HepG2 (cell line): ENCODE data around the gene GRK3. TPM values are rescaled to one million over a fixed set of nuclear protein-coding genes. Genes with fewer than 3 reads are reported as not detected.

ENCODE experiments used
- HMGXB4 ChIP-seq, 2 experiments: sonication (generic) in 1 of 2; formaldehyde crosslinking in 1 of 2; IDR thresholded peaks; 2 replicates each; pipeline versions ENCODE4 v1.4.0 to v1.6.1; 2018 to 2020; ENCODE audit warnings: missing genetic modification reagents in 2 of 2, borderline replicate concordance in 1 of 2, low read depth in 1 of 2, mild to moderate bottlenecking in 1 of 2, missing biosample characterization in 1 of 2
- PHF21A ChIP-seq: sonication (generic); formaldehyde crosslinking; IDR thresholded peaks from 2 replicates; pipeline ENCODE4 v1.5.0; 2020; ENCODE audit warnings: mild to moderate bottlenecking, missing genetic modification reagents
- SPEN ChIP-seq: sonication (generic); formaldehyde crosslinking; IDR thresholded peaks from 2 replicates; pipeline ENCODE4 v1.5.1; 2020; ENCODE audit warnings: low read depth, mild to moderate bottlenecking, missing genetic modification reagents
- ZBTB40 ChIP-seq, 2 experiments: fragments of 450-650 bp in 1 of 2; sonication (generic) in 1 of 2; formaldehyde crosslinking in 1 of 2; IDR thresholded peaks; 2 replicates each; pipeline versions ENCODE4 v1.6.1 to v1.8.0; 2016 to 2022; ENCODE audit warnings: antibody characterized with exemption in 1 of 2, mild to moderate bottlenecking in 1 of 2, missing genetic modification reagents in 1 of 2
- ZNF329 ChIP-seq: sonication (generic); formaldehyde crosslinking; IDR thresholded peaks from 2 replicates; pipeline ENCODE4 v1.9.0; 2021; ENCODE audit warnings: low read depth, mild to moderate bottlenecking, missing genetic modification reagents
- ZNF646 ChIP-seq: sonication (generic); formaldehyde crosslinking; IDR thresholded peaks from 2 replicates; pipeline ENCODE4 v1.9.0; 2021; ENCODE audit warnings: mild to moderate bottlenecking, missing genetic modification reagents
- ZNF790 ChIP-seq: sonication (generic); formaldehyde crosslinking; IDR thresholded peaks from 2 replicates; pipeline ENCODE4 v1.8.0; 2022; ENCODE audit warnings: missing genetic modification reagents, mild to moderate bottlenecking, borderline replicate concordance
- polyA plus RNA-seq, 8 experiments: library from polyadenylated mRNA; depleted of rRNA in 3 of 8; stranded (reverse) in 7 of 8; unstranded in 1 of 8; fragments of >200 nt; fragmentation: Illumina TruSeq in 4 of 8; extraction: Trizol in 4 of 8; gene quantifications; 2 replicates each; pipeline versions ENCODE4 v1.2.1 to v1.2.3, GENCODE V29; 2011 to 2016; ENCODE audit warnings: low read depth in 4 of 8, missing spikeins in 1 of 8, mixed read lengths in 1 of 8; ENCODE audit not compliant: insufficient read depth in 1 of 8
- total RNA-seq, 5 experiments: library from RNA; depleted of rRNA; stranded (reverse); fragments of >200 nt; fragmentation: Illumina TruSeq; extraction: Trizol; gene quantifications; 2 replicates each; pipeline ENCODE4 v1.2.3, GENCODE V29; 2016; ENCODE audit warnings: low read depth in 1 of 5

Gene GRK3
- total and polyA plus RNA-seq, 2 of the 13 experiments (the other 11 are each of a cell fraction or from before 2014, with no cell fraction given) = 8.5 to 16.7 TPM

- TF ChIP-seq ZNF646 (no peak), HMGXB4 (CRISPR knock-in tag; IDR thresholded peaks at IDR 0.05; ENCODE audit: borderline replicate concordance in 1 of 2, low read depth in 1 of 2) (no peak), ZNF329 (no peak), PHF21A (CRISPR knock-in tag) (no peak), ZNF790 (no peak), SPEN (CRISPR knock-in tag) (no peak), ZBTB40 (IDR thresholded peaks at IDR 0.05) (no peak), ZBTB40 (CRISPR knock-in tag; IDR thresholded peaks at IDR 0.05) (no peak)
- TF ChIP-seq, all 625 proteins: peak for 0
Observed at GRCh38 chr22:25623851-25624250, 59.4 kb downstream of the GRK3 start (continued).
